ENCODE measurements around the gene ZNF586.

The ZNF586 gene

DNA sequence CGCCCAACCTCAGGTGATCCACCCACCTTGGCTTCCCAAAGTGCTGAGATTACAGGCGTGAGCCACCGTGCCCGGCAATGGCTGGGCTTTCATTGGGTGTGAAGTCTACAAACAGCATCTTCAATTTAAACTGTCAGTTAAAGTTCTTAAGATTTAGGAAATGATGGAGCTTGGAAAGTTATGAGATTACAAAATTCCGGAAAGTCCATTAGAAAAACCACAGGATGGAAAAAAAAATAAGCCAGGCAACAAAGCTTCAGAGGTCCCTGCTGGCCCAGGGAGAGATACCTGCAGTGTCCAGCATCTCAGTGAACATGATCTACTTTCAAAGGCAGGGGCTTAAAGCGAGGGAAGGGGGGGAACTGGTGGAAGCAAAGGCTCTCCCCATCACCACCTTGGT lies 56.0 kb downstream of the ZNF586 start:
- no peak for DNase-seq

DNA sequence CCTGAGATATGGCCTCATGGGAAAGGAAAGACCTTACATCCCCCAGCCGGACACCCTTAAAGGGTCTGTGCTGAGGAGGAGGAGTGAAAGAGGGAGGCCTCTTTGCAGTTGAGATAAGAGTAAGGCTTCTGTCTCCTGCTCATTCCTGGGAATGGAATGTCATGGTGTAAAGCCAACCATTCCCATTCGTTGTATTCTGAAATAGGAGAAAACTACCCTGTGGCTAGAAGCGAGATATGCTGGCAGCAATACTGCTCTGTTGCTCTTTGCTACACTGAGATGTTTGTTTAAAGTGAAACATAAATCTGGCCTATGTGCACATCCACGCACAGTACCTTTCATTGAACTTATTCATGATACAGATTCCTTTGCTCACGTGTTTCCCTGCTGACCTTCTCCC lies 59.8 kb downstream of the ZNF586 start:
- DNase-seq, result no peak

DNA sequence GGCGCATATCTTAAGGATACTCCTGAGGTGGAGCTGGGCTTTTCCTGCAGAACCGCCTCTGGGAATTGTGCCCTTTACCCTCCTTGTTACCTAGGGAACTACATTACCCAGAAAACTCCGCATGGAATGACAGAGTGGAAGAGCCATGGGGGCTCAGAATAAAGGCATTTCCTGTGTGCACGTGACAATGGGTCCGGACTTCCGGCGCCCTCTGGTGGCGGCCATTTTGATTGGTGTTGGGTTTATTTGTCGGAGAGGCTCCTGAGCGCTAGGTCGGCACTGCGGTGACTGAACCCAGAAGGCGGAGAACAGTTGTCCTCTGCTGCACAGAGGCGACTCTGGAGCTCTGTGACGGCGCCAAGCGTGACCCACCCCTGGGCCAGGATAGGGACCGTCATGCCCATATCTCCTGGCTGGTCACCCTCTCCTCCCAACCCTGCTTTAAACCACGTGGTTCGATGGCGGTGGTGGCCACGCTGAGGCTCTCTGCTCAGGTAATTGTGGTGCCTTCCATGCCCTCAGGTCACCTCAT lies 60.7 kb downstream of the ZNF586 start, which contains the start of gene ZNF587B:
Gene ZNF587B, plus strand, starts transcription at position 229 of the 532 bp plus-strand sequence. Its CDS starts 230 bp downstream, at position 459.
- DNase-seq, result no peak
